Peyer's patch (tissue), 4 donors: ENCODE results near the gene ZNF578. TPM values are rescaled to one million over a fixed set of nuclear protein-coding genes. Genes with fewer than 3 reads are reported as not detected.
"Not testable (repeated sequence)": the region's sequence is repeated elsewhere in the genome, so short reads cannot be mapped to it uniquely, and the experiment has no call there.

ENCODE experiments used
- DNase-seq, 3 donors: peaks; one replicate each; pipeline ENCODE4 v3.0.0-alpha.2; 2017 to 2019
- H3K27ac ChIP-seq, 4 donors: fragments of 200-600 bp; sonication (generic); one replicate each; pipeline ENCODE4 v1.5.1; 2016 to 2019
- H3K27me3 ChIP-seq, 2 donors: fragments of 200-600 bp; sonication (generic); one replicate each; pipeline ENCODE4 v1.5.1; 2019
- H3K36me3 ChIP-seq, 3 donors: fragments of 200-600 bp; sonication (generic); one replicate each; pipeline ENCODE4 v1.5.1; 2016 to 2019
- H3K4me1 ChIP-seq, 4 donors: fragments of 200-600 bp; sonication (generic); one replicate each; pipeline ENCODE4 v1.5.1; 2016 to 2019
- H3K4me3 ChIP-seq, 4 donors: fragments of 200-600 bp; sonication (generic); 1 replicate in 3 of 4; 2 replicates in 1 of 4; pipeline ENCODE4 v1.5.1; 2016 to 2019; ENCODE audit warnings: mild to moderate bottlenecking in 1 of 4
- H3K9me3 ChIP-seq, 4 donors: fragments of 200-600 bp; sonication (generic); one replicate each; pipeline ENCODE4 v1.5.1; 2016 to 2019; ENCODE audit warnings: mild to moderate bottlenecking in 1 of 4
- CTCF ChIP-seq, 6 experiments: fragments of 450-650 bp in 4 of 6; fragments of 200-600 bp in 2 of 6; sonication (generic) in 1 of 6; IDR thresholded peaks; one replicate each; pipeline ENCODE4 v1.5.1; 2017 to 2019; ENCODE audit warnings: antibody characterized with exemption in 6 of 6, mild to moderate bottlenecking in 3 of 6, moderate library complexity in 1 of 6
- POLR2A ChIP-seq, 2 donors: fragments of 450-650 bp; IDR thresholded peaks; one replicate each; pipeline ENCODE4 v1.5.1; 2017; ENCODE audit warnings: antibody characterized with exemption in 2 of 2, mild to moderate bottlenecking in 2 of 2, moderate library complexity in 2 of 2
- total RNA-seq, 4 donors: library from RNA; depleted of rRNA; stranded (reverse); fragments of >200 nt; gene quantifications; one replicate each; pipeline ENCODE4 v1.1.0, GENCODE V29; 2016

Gene ZNF578
- total RNA-seq, 4 donors from 2014 or later = 0.40 to 0.53 TPM; not detected in 2

GRCh38 chr19:52524086-52524485 is 70.7 kb downstream of the ZNF578 start:
- DNase-seq = no peak
- Histone ChIP-seq H3K9me3 (peaks cover 0 to 17% (median 0%) of the 10 kb centered on the region in 4 donors), H3K4me1 (peaks cover 0 to 15% (median 3%) of the 10 kb centered on the region in 4 donors), H3K27me3 (no peaks in the 10 kb centered on the region), H3K36me3 (no peaks in the 10 kb centered on the region), H3K4me3 (no peak overlapping the region), H3K27ac (no peak overlapping the region)
- no peak for TF ChIP-seq CTCF (IDR thresholded peaks at IDR 0.05)
- TF ChIP-seq POLR2A (IDR thresholded peaks at IDR 0.05) = no peak

- H3K36me3 ChIP-seq = no peaks in the 10 kb centered on the region
- peak within 1 kb of the TSS; percentile 82 to 93 (median 91) for H3K27ac ChIP-seq
- TF ChIP-seq POLR2A (IDR thresholded peaks at IDR 0.05) (peak; percentile 48 to 62), CTCF (IDR thresholded peaks at IDR 0.05) (peak; percentile 39 to 77 (median 68))
- no peaks in the 10 kb centered on the region for H3K27me3 ChIP-seq
- peaks cover 0 to 15% (median 3%) of the 10 kb centered on the region in 4 donors for H3K4me1 ChIP-seq
- DNase-seq = peak; percentile 97 to 99 (median 99)
- H3K4me3 ChIP-seq = peak within 1 kb of the TSS; percentile 68 to 80 (median 74)
- H3K9me3 ChIP-seq = peaks cover 0 to 18% (median 0%) of the 10 kb centered on the region in 4 donors
Observed at GRCh38 chr19:52527134-52527955, 74.0 kb downstream of the ZNF578 start, which contains the start of gene ZNF808. TSS of gene ZNF808 (plus strand) at chr19:52527668. CDS start at chr19:52543285, 15,617 bp downstream.

- H3K27ac ChIP-seq = peak overlapping the region; percentile 82 to 93 (median 91)
- no peak for DNase-seq
- no peaks in the 10 kb centered on the region for H3K27me3 ChIP-seq
- TF ChIP-seq POLR2A (IDR thresholded peaks at IDR 0.05) (no peak), CTCF (IDR thresholded peaks at IDR 0.05) (no peak)
- peaks cover 0 to 16% (median 0%) of the 10 kb centered on the region in 4 donors for H3K9me3 ChIP-seq
- H3K36me3 ChIP-seq = peaks cover 0 to 3% (median 0%) of the 10 kb centered on the region in 3 donors
- peak overlapping the region; percentile 68 to 80 (median 74) for H3K4me3 ChIP-seq
- peaks cover 0 to 15% (median 3%) of the 10 kb centered on the region in 4 donors for H3K4me1 ChIP-seq
Observed at GRCh38 chr19:52527956-52528351, 74.6 kb downstream of the ZNF578 start.

DNA sequence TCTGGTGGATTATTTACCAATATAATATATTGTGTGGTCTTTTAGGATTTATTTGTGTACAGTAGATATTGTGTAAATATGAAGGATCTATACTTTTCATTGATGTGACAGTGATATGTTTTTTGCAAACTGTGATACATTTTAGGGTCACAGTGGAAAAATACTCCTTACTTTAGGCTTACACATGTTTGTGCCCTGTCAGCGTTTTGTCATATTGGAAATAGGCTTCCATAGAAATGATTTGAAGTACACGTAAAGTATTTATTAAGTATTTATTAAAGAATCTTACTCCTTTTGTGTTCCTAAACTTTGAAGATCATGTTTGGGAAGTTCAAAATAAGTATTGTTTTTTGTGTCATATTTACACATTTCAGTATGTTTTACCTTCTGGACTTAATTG is 79.1 kb downstream of the ZNF578 start:
- Histone ChIP-seq H3K36me3 (peaks cover 0 to 22% (median 0%) of the 10 kb centered on the region in 3 donors), H3K9me3 (peaks cover 0 to 31% (median 0%) of the 10 kb centered on the region in 4 donors), H3K4me1 (peaks cover 0 to 8% (median 3%) of the 10 kb centered on the region in 4 donors), H3K27me3 (no peaks in the 10 kb centered on the region), H3K27ac (no peak overlapping the region), H3K4me3 (no peak overlapping the region)
- TF ChIP-seq CTCF (IDR thresholded peaks at IDR 0.05) (no peak), POLR2A (IDR thresholded peaks at IDR 0.05) (no peak)
- DNase-seq = no peak

DNA sequence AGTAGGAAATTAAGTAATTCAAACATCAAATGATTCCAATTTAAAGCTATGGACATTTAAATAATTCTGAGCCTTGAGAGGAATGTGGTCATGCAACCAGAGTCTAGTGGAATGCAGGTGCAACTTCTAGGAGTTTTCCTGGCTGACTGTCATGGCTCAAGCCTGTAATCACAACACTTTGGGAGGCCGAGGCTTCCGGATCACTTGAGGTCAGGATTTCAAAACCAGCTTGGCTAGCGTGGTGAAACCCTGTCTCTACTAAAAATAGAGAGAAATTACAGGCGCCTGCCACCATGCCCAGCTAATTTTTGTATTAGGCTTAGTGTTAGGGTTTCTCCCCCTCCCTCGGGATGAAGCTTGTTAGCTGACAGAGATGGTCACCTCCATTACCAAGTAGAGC is 80.5 kb downstream of the ZNF578 start:
- no peak overlapping the region for H3K27ac ChIP-seq
- no peak for DNase-seq
- H3K27me3 ChIP-seq = no peaks in the 10 kb centered on the region

DNA sequence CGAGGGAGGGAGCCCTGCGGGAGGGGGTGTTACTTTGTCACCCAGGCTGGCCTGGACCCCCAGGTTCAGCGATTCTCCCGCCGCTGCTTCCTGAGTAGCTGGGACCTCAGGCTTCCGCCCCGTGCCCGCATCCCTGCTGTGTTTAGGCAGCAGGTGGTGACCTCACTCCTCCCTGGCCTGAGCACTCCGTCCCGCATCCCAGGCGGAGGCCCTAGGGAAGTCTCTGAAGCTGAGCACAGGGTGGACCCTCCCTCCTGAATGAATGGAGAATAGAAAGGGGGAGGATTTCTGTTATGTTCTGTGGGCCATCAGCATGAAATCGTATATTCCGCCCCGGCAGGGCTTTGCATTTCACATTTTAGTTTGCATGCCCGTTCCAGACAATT is 82.0 kb downstream of the ZNF578 start:
- Histone ChIP-seq H3K36me3 (peaks cover 0 to 33% (median 0%) of the 10 kb centered on the region in 3 donors), H3K9me3 (peaks cover 0 to 26% (median 0%) of the 10 kb centered on the region in 4 donors), H3K4me3 (peak overlapping the region; percentile 51 to 61 (median 56)), H3K27ac (peak overlapping the region; percentile 65 to 82 (median 74))
- H3K4me1 ChIP-seq, H3K27me3 ChIP-seq: not testable (repeated sequence)
- peak in 1 of 3 donors; percentile 52 for DNase-seq

More for the DNA sequence above, 80.5 kb downstream of the ZNF578 start:
- H3K36me3 ChIP-seq = peaks cover 0 to 22% (median 0%) of the 10 kb centered on the region in 3 donors
- H3K9me3 ChIP-seq = peaks cover 0 to 31% (median 0%) of the 10 kb centered on the region in 4 donors
- no peak overlapping the region for H3K4me3 ChIP-seq
- no peak for TF ChIP-seq CTCF (IDR thresholded peaks at IDR 0.05)
- TF ChIP-seq POLR2A (IDR thresholded peaks at IDR 0.05) = no peak
- H3K4me1 ChIP-seq = no peaks in the 10 kb centered on the region
